HG02588 (cell line): ENCODE results near the gene UFM1.
"Not testable (repeated sequence)": the region's sequence is repeated elsewhere in the genome, so short reads cannot be mapped to it uniquely, and the experiment has no call there.

ENCODE experiments used
- ATAC-seq: cut with Tn5 transposase; IDR thresholded peaks from one replicate; pipeline ENCODE4 v1.9.1; 2021; ENCODE audit warnings: mild to moderate bottlenecking, moderate library complexity; ENCODE audit not compliant: unreplicated experiment

Gene UFM1

DNA sequence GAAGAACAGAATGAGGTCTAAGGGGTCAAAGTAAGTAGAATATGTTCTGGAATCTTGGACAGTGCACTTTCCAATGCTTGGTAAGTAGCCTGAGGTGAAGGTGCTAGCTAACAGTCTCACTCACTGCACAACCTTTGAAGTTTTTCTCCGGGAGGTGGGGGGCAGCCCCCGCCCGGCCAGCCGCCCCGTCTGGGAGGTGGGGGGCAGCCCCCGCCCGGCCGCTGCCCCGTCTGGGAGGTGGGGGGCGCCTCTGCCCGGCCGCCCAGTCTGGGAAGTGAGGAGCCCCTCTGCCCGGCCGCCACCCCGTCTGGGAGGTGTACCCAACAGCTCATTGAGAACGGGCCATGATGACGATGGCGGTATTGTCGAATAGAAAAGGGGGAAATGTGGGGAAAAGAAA, 14.1 kb downstream of the UFM1 start:
- not testable (repeated sequence) for ATAC-seq

DNA sequence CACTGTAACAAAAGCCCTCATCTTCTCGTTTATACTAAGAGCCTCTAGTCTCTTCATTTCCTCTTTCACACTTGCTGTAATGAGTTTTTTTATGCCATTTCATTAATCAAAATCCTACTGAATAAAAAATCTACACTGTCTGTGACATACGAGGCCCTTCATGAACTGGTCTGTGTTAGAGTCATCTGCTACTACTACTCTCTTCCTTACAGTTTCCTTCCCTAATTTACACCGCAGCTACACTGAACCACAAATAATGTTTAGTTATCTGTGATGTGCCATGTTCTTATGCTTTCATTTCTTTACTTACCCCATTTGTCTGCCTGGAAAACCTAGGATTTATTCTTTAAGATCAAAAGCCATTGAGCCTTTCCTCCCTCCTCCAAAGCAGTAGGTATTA, 16.0 kb downstream of the UFM1 start:
- ATAC-seq, result no peak

DNA sequence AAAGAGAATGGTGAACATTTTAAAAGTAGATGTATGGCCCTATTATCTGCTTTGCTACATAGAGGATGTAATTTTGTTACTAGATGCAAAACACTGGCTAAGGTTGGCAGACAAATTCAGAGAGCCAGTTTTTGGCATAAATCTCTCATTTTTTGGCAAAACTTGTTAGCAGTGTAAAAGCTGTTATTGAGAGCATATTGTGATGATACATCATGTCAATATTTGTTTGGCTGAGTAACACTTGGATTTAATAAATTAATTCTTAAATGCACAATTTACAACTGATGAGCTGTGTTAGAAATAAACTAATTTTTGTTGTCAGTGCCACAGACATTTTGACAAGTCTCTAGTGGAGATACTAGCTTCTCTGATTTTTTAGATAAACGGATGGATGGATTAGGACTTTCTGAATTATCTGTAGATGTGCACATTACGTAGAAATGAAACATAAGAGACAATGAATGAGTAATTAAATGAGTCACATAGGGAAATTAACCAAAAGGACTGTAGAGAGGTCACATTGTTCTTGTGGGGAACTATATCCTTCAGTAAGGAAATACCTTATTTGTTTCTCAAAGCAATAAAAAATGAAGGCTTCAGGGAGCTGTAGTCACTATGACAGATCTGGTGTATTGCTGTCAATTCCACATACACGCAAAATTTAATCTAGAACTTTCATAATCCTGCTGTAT, 17.4 kb downstream of the UFM1 start:
- no peak for ATAC-seq

DNA sequence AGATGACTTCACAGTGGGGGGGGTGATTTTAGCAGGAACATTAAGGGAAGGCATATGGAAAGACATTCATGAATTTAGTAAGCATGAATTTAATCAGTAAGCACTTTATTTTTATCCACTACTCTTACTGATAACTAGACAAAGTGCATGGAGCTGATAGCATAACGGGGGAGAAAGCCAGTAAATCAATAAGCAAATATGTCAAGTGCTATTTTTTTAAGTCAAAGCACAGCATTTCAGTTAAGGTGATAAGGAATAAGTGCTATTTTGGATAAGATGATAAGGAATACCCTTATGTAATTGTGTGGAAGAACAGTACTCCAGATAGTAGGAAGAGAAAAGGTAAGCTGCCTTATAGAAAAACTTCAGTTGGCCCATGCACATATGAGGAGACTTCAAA, 19.4 kb downstream of the UFM1 start:
- no peak for ATAC-seq

DNA sequence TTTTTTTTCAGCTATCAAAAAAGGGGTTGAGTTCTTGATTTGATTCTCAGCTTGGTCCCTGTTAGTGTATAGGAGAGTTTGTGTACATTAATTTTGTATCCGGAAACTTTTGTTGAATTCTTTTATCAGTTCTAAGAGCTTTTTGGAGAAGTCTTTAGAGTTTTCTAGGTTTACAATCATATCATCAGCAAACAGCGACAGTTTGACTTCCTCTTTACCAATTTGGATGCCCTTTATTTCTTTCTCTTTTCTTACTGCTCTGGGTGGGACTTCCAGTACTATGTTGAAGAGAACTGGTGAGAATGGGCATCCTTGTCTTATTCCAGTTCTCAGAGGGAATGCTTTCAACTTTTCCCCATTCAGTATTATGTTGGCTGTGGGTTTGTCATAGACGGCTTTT, 20.4 kb downstream of the UFM1 start:
- ATAC-seq, result not testable (repeated sequence)

DNA sequence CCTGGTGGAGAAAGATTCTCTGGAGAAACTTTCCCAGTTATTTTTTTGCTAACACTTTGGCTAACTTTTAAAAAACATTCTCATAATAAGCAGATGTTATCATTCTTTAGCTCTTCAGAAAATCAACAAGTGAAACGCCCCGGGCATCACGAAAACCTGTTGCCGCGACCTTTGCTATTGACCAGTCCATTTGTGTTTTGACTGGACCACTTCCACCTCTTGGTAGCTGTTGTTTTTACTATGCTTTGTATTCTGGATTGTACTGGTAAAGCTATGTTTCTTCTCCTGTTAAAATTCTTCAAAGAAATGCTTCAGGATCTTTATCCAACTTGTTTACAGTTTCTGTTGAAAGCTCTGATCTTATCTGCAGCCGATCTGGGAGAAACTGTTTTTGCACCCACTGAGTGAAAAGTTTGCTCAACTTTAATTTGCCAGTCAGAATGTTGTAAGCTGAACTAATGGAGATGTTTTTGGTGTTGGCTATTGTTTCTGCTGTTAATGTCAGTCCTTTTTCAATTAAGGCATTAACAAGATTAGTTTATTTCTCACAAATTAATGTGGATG, 23.3 kb downstream of the UFM1 start:
- ATAC-seq, result no peak

DNA sequence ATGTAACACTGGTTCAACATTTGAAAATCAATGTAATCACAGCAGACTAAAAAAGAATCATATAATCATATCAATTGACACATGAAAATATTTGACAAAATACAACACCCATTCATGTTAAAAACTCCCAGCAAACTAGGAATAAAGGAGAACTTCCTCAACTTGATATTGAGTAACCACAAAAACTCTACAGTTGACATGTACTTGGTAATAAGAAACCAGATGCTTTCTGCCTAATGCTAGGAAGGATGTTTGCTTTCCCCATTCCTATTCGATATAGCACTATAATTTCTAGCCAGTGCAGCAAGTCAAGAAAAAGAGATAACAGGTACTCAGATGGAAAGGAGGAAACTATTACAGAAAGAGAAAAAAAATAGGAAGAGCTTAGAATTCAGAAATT, 26.9 kb downstream of the UFM1 start:
- ATAC-seq, result no peak

DNA sequence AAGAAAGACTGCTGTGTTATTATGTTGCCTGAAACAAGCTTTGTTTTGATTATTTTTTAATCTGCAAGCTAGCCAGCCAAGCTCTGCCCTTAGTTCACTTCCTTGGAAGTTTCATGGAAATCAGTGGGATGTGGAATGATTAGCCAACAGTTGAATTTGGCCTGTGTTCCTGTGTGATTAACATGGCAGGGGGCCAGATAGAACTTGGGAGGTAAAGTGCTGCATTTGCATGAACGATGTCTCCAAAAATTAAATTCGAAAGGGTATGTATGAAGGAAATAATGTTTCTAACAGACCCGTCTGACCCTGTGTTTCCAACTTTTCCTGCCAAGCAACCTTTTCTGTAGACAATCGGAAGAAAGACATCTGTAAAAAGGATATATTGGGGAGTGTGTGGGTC, 32.2 kb downstream of the UFM1 start:
- ATAC-seq, result no peak

DNA sequence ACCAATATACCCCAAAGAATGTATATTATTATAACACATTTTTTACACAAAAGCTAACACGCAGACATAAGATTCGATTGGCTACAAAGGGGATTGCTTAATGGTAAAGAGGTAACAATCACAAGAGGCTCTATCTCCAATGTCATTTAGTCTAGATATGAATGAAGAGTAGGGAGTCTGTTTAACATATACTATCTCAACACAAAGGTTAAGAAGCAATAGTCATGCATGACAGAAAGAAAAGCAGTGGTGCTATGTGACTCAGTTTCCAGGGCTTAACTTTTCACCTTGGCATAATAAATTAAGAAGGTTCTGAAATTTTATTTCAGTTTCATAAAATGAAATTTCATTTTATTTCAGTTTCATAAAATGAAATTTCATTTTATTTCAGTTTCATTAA, 33.3 kb downstream of the UFM1 start:
- ATAC-seq, result no peak

DNA sequence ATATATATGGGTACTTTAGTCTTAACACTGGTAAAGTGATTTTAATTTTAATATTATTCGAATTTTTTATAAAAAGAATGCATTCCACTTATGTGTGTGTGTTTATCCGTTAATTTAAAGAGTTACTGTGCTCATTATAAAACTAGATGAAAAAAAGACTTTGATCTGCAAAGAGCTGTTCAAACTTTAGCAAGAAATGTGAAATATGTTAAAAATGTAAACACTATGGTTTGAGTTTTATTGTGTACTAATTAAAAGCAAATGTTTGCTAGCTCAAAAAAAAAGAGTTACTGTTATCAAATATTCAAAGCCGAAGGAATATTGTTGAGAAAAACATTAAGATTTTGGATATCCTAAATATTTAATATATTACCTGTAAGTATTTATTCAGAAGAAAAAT, 34.5 kb downstream of the UFM1 start:
- no peak for ATAC-seq

DNA sequence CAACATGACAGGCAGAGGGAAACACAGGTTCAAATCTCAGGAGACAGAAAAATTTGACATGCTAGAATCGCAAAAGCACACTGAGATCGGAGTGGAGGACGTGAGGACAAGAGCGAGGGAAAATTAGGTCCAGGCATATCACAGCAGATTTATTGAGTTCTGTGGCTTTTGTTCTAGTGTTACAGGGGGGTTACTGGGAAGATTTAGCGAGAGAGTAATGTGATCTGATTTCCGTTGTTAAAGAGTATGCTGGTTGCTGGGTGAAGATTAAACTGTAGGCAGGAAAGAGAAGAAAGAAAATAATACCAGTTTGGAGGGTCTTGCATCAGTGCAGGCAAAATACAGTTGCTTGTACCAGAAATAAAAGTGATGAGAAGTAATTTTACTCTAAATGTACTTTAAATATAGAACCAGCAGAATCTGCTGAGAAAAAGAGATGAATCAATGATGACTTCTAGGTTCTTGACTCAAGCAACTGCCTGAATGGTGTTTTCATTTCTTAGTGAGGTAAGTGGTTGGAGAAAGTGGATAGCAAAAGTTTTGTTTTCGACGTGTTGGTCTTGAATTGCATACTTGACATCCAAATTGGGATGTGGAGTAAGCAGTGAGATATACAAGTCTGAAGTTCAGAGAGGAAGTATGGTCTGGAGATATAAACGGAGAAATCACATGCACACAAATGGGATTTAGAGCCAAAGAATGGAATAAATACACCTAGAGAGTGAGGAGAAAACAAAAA, 35.7 kb downstream of the UFM1 start:
- no peak for ATAC-seq

DNA sequence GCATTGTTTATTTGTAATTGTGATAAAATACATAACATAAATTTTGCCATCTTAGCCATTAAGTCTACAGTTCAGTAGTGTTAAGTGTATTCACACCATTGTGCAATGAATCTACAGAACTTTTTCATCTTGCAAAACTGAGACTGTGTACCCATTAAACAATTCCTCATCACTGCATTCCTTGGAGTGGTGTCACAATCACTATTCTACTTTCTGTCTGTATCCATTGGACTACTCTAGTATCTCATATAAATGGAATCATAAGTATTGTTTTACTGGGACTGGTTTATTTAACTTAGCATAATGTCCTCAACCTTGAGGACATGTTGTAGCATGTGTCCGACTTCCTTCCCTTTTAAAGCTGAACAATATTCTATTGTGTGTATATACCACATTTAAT, 36.8 kb downstream of the UFM1 start:
- ATAC-seq, result no peak

DNA sequence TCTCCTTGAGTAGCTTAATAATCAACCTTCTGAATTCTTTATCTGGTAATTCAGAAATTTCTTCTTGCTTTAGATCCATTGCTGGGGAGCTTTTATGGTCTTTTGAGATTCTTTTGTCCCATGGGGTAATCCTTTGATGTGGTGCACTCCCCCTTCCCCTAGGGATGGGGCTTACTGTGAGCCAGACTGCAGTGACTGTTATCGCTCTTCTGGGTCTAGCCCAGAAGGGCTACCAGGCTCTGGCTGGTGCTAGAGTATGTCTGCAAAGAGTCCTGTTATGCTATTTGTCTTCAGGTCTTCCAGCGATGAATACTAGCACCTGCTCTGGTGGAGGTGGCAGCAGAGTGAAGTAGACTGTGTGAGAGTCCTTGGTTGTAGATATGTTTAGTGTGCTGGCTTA, 41.7 kb downstream of the UFM1 start:
- no peak for ATAC-seq

DNA sequence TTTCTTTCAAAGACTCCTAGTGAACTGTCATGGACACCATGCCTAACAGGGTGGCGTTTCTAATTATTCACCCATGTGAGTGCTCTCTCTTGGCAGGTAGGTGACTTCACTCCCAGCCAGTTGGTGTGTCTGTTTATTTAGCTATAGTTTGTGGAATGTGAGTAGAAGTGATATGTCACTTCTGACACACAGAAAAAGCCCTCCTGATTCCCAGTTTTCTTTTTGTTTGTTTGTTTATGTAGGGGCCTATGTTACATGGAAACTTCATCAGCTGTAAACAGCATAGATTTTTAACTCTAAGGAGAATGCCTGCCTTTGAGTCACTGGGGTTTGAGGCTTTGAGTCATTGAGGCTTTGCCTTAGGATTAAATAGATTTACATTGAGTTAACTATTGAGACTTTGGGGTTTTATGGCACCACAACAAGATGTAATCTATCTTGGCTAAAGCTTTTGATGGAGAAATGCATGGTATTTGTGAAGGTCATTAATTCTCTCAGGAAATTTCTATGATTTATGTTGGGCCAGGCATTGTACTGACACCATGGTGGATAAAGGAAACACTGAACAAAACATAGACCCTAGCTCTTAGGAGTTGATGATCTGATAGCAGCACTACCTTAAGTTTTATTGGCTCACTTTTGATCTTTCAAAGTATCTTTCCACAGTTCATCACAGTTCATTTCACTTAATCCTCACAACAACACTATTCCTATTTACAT, 45.3 kb downstream of the UFM1 start:
- ATAC-seq, result no peak

DNA sequence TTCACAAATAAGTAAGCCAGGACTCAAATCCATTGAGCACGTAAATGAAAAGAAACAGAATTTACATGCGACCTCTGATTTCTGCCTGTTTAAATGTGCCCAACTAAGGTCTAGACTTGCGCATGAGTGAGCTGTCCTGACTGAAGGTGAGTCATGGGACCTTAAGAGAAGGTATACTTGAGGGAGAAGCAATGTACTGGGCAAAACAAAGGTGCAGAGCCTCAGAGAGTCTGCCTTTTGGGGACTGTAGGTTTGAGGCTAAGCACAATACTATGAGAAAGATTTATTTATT, 45.8 kb downstream of the UFM1 start:
- no peak for ATAC-seq

DNA sequence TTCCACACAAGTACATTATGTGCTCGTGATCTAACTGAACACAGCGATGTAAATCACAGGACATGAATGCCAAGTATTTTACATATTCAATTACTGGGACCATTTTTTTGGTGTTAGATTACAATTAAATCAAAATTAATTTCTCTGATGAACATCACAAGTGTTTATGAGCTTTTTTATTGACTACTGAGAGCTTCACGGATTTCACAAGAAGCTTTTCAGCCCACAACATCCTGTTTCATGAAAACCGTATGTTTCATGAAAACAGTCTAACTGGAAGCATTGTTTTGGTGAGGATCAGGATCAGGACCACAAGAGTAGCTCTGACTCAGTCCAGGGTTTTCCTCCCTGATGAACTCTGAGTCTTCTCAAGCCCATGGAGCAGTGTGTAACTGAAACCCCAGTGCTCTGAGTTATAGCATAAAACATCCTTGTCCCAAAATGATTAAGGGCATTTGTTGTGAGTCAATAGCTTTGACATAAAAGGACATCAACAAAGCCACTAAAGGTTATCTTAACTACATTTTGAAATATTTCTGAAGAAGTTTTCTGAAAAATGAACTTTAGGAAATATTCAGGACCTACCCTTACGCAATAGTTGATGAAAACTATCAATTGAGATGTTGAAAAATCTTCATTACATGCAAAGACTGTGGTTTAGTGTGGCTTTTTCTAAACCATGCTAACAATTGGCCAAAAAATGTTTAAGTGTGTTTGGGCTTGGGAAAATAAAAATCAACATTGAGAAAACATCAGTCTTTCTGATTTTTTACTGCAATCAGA, 49.3 kb downstream of the UFM1 start:
- no peak for ATAC-seq

DNA sequence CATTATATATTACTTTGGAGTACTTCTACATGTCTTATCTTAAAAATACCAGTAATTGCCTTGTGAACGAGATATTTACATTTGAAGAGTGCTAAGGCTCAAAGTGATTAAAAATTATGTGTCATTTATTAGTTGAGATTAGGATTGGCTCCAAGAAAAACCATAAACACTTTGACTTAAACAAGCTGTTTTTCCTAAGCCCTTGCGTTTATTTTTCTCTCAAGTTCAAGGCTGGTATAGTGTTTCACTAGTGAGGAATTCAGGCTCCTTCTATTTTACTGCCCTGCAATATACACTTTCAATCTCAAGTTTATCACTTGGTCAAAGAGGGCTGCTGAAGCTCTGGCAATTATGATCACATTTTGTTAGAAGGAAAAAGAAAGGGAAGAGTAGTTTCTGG, 49.9 kb downstream of the UFM1 start:
- no peak for ATAC-seq

DNA sequence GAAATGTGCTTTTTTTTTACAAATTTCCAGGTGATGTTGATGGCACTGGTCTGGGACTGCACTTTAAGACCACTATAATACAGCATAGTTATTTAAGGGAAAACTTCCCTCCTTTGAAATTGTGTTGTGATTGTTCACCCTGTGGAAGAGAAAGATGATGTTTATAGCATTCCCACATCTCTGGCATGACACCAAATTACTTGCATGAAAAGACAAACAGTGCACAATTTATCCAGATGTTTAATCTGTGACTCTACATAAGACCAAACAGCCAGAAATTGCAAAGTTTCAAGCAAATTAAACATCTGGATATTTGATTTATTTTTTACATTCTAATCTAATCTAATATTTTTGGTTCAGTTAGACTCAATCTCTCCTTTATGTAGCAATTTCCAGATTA, 51.6 kb downstream of the UFM1 start:
- ATAC-seq, result no peak

DNA sequence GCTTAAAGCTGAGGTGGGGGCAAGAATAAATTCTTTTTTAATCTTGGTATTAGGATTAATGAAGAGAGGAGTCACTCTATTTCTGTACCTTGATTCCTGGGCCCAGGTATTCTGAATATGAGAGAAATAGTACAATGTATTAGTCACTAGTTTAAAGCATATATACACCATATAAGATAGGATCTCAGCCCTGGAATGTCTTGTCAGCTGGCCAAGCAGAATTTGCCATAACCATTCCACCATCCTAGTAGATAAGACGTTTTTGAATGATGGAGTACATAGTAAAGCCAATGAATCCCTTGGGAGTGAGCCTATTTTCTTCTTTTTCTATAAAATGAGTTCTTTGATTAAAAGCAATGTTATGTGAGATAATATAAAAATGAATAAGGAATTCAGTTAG, 55.6 kb downstream of the UFM1 start:
- ATAC-seq, result no peak

DNA sequence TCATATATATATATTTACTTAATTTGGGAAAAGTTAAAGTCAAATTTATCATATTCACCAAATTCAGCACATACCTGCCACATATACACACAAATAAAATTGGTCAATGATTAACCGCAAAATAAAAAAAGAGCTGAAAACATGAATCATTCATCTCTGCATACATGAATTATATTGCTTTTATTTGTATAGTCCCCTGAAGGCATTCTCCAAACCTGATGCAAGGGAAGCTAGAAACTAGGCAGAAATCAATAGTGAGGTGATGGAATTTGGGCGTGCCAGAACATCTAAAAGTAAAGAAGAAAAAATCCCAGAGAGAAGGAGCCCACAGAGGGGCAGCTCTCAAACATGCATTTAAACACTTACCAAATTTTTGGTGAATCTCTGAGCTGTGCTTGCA, 60.1 kb downstream of the UFM1 start:
- ATAC-seq, result no peak

DNA sequence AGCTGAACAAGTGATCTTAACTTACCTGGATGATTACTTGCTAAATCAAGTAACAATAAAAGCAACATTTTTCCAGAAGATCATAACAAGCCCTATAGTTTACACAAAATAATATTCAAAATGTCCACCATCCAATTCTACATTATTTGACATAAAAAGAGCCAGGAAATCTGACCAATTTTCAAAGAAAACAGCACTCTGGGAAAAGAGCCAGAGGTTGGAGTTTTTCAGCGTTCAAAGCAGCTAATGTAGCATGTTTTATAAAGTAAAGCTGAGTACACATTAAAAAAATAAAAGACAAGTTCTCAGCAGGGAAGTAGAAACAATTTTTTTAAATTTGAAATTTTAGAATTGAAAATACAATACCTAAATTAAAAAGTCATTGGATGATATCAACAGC, 62.6 kb downstream of the UFM1 start:
- ATAC-seq, result no peak
